SK-N-SH treated with all-trans-retinoic acid at 6 μM for 48 hours (cell line): ENCODE data around the gene F2RL2.

ENCODE experiments used
- ATAC-seq: fragments of 200-7000 bp; cut with Tn5 transposase; 3 replicates; pipeline ENCODE4 v1.9.1; 2020; ENCODE audit warnings: mild to moderate bottlenecking, moderate library complexity
- ARNTL ChIP-seq: fragments of 450-650 bp; formaldehyde crosslinking; IDR thresholded peaks from 2 replicates; pipeline ENCODE4 v1.5.0; 2020; ENCODE audit warnings: low read depth, mild to moderate bottlenecking, moderate library complexity, borderline replicate concordance
- BACH2 ChIP-seq: fragments of 250-450 bp; sonication (Bioruptor Pico); IDR thresholded peaks from 2 replicates; pipeline ENCODE4 v1.9.0; 2021; ENCODE audit warnings: mild to moderate bottlenecking, borderline replicate concordance
- CREB5 ChIP-seq: fragments of 250-450 bp; sonication (Bioruptor Pico); IDR thresholded peaks from 2 replicates; pipeline ENCODE4 v1.5.1; 2020; ENCODE audit warnings: low read depth, mild to moderate bottlenecking, moderate library complexity
- CSDC2 ChIP-seq: fragments of 250-450 bp; sonication (Bioruptor Pico); IDR thresholded peaks from 2 replicates; pipeline ENCODE4 v1.5.0; 2020; ENCODE audit warnings: mild to moderate bottlenecking, moderate library complexity
- CSRNP3 ChIP-seq: fragments of 250-450 bp; sonication (Bioruptor Pico); IDR thresholded peaks from 2 replicates; pipeline ENCODE4 v1.5.1; 2021; ENCODE audit warnings: mild to moderate bottlenecking, moderate library complexity
- ESRRG ChIP-seq: fragments of 250-450 bp; sonication (Bioruptor Pico); IDR thresholded peaks from 2 replicates; pipeline ENCODE4 v1.6.1; 2021; ENCODE audit warnings: mild to moderate bottlenecking
- GLIS3 ChIP-seq: fragments of 250-450 bp; sonication (Bioruptor Pico); IDR thresholded peaks from 2 replicates; pipeline ENCODE4 v1.5.0; 2020; ENCODE audit warnings: mild to moderate bottlenecking, moderate library complexity
- ISL1 ChIP-seq: fragments of 250-450 bp; sonication (Bioruptor Pico); IDR thresholded peaks from 2 replicates; pipeline ENCODE4 v2.1.2; 2022; ENCODE audit warnings: mild to moderate bottlenecking, moderate library complexity
- OSR1 ChIP-seq: fragments of 250-450 bp; sonication (Bioruptor Pico); IDR thresholded peaks from 2 replicates; pipeline ENCODE4 v1.8.0; 2022; ENCODE audit warnings: moderate library complexity, mild to moderate bottlenecking, inconsistent platforms
- POU6F1 ChIP-seq: fragments of 250-450 bp; sonication (Bioruptor Pico); IDR thresholded peaks from 2 replicates; pipeline ENCODE4 v1.8.0; 2021; ENCODE audit warnings: low read depth, mild to moderate bottlenecking, moderate library complexity, borderline replicate concordance
- PPARA ChIP-seq: fragments of 250-450 bp; sonication (Bioruptor Pico); IDR thresholded peaks from 2 replicates; pipeline ENCODE4 v1.5.0; 2020; ENCODE audit warnings: mild to moderate bottlenecking, borderline replicate concordance
- SNAI2 ChIP-seq: fragments of 250-450 bp; sonication (Bioruptor Pico); IDR thresholded peaks from 2 replicates; pipeline ENCODE4 v1.5.0; 2020; ENCODE audit warnings: mild to moderate bottlenecking, moderate library complexity
- TCF4 ChIP-seq: fragments of 250-450 bp; sonication (Bioruptor Pico); IDR thresholded peaks from 2 replicates; pipeline ENCODE4 v1.8.0; 2021; ENCODE audit warnings: mild to moderate bottlenecking, moderate library complexity, borderline replicate concordance
- TOX ChIP-seq: fragments of 250-450 bp; sonication (Bioruptor Pico); IDR thresholded peaks from 2 replicates; pipeline ENCODE4 v1.8.0; 2021; ENCODE audit warnings: mild to moderate bottlenecking, moderate library complexity, borderline replicate concordance
- TSHZ2 ChIP-seq: fragments of 250-450 bp; sonication (Bioruptor Pico); IDR thresholded peaks from 2 replicates; pipeline ENCODE4 v1.5.0; 2020; ENCODE audit warnings: mild to moderate bottlenecking, moderate library complexity
- ZC3H10 ChIP-seq: fragments of 250-450 bp; sonication (Bioruptor Pico); IDR thresholded peaks from 2 replicates; pipeline ENCODE4 v1.5.1; 2021; ENCODE audit warnings: mild to moderate bottlenecking, moderate library complexity
- ZFP3 ChIP-seq: fragments of 250-450 bp; sonication (Bioruptor Pico); IDR thresholded peaks from 2 replicates; pipeline ENCODE4 v1.5.0; 2020; ENCODE audit warnings: mild to moderate bottlenecking, moderate library complexity
- ZNF565 ChIP-seq: fragments of 450-650 bp; formaldehyde crosslinking; conservative IDR thresholded peaks from 2 replicates; pipeline ENCODE4 v1.5.0; 2020; ENCODE audit warnings: low read depth, mild to moderate bottlenecking, moderate library complexity
- ZNF70 ChIP-seq: fragments of 450-650 bp; formaldehyde crosslinking; IDR thresholded peaks from 2 replicates; pipeline ENCODE4 v1.5.0; 2020; ENCODE audit warnings: mild to moderate bottlenecking, moderate library complexity
- ZNF8 ChIP-seq: fragments of 450-650 bp; formaldehyde crosslinking; IDR thresholded peaks from 2 replicates; pipeline ENCODE4 v1.5.0; 2020; ENCODE audit warnings: mild to moderate bottlenecking, moderate library complexity
- TF ChIP-seq, protein P1 (sequence below): fragments of 250-450 bp; sonication (Bioruptor Pico); IDR thresholded peaks from 2 replicates; pipeline ENCODE4 v1.8.0; 2020; ENCODE audit warnings: mild to moderate bottlenecking, moderate library complexity, borderline replicate concordance

Gene F2RL2, protein sequence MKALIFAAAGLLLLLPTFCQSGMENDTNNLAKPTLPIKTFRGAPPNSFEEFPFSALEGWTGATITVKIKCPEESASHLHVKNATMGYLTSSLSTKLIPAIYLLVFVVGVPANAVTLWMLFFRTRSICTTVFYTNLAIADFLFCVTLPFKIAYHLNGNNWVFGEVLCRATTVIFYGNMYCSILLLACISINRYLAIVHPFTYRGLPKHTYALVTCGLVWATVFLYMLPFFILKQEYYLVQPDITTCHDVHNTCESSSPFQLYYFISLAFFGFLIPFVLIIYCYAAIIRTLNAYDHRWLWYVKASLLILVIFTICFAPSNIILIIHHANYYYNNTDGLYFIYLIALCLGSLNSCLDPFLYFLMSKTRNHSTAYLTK

DNA sequence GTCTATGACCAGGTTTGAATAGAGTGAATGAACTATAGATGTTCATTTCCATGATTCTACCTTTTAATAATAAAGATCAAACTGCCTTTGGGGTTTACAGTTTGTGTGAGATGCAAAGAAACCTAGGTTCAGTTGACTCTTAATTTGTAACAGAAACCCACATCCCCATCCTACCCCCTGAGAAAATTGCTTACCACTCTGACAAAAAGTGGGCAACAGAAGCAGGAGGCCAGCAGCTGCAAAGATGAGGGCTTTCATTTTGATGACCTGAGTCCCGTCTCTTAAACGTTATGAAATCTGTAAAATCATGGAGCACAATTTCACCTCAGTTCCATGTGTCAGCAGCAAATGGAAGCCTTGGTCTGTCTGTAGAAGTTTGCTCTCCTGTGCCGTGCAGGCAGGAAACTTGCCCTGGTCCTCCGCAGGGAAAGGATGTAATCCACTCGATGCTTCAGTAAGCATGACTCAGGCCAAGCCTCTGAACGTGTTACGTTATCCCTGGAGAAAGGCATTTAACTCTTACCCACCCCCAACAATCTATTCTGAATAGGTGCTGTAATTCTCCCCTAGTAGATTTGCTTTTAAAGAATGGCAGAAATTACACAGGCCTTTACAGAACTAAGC is at the start of gene F2RL2:
TSS of gene F2RL2 (minus strand) at position 431 of the 624 bp plus-strand sequence. CDS start at position 258, 173 bp downstream.
- no peak for TF ChIP-seq POU6F1
- peak; percentile 95 for ATAC-seq

DNA sequence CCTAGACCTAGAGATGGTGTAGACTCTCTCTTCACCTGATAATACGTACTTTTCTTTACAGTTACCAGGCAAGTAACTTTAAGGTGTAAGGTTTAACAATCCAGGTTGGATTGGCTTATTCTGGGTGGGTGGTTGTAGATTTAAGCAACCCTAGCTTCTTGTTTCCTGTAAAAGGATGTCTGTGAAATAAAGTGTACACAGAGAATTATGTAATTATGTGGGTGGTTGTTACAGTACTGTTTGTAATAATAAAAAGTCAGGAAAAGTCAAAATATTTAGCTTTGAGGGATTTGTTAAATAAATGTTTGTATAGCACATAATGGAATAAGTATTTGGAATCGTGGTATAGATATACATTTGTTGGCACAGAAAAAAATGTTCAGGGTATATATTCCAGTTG is 49.0 kb upstream of the F2RL2 start:
- TF ChIP-seq SNAI2 (CRISPR knock-in tag): no peak
- TF ChIP-seq ESRRG: no peak
- no peak for TF ChIP-seq ZFP3 (CRISPR knock-in tag)
- no peak for TF ChIP-seq TSHZ2 (CRISPR knock-in tag)
- TF ChIP-seq TCF4 (CRISPR knock-in tag): no peak
- no peak for TF ChIP-seq ZNF565
- TF ChIP-seq ZNF70 (CRISPR knock-in tag): no peak
- no peak for TF ChIP-seq ARNTL (CRISPR knock-in tag)
- no peak for TF ChIP-seq CREB5 (CRISPR knock-in tag)
- no peak for TF ChIP-seq CSDC2
- TF ChIP-seq CSRNP3 (CRISPR knock-in tag): no peak
- TF ChIP-seq POU6F1: no peak
- TF ChIP-seq ISL1 (CRISPR knock-in tag): no peak
- TF ChIP-seq PPARA: no peak
- TF ChIP-seq GLIS3 (CRISPR knock-in tag): no peak
- TF ChIP-seq ZC3H10 (CRISPR knock-in tag): no peak
- ATAC-seq: no peak

DNA sequence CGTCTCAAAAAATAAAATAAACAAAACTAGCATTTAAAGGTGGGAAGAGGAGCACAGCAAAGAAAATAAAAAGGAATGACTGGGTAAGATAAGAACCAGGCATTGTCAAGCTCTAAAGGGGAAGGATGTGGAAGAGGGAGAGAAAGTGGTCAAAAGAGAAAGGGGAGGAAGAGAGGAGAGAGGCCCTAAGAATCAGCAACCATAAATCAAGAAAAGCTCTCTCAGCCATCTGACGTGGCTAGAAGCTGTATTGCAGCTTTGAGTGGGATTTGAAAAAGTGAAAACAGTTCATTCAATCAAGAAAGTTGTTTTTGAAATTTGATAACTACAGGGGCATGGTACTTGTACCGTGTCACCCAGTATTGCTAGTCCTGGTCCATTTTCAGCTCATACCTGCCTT is 47.3 kb upstream of the F2RL2 start:
- no peak for ATAC-seq
- TF ChIP-seq BACH2: no peak
- no peak for TF ChIP-seq ZNF565
- TF ChIP-seq, protein P1, sequence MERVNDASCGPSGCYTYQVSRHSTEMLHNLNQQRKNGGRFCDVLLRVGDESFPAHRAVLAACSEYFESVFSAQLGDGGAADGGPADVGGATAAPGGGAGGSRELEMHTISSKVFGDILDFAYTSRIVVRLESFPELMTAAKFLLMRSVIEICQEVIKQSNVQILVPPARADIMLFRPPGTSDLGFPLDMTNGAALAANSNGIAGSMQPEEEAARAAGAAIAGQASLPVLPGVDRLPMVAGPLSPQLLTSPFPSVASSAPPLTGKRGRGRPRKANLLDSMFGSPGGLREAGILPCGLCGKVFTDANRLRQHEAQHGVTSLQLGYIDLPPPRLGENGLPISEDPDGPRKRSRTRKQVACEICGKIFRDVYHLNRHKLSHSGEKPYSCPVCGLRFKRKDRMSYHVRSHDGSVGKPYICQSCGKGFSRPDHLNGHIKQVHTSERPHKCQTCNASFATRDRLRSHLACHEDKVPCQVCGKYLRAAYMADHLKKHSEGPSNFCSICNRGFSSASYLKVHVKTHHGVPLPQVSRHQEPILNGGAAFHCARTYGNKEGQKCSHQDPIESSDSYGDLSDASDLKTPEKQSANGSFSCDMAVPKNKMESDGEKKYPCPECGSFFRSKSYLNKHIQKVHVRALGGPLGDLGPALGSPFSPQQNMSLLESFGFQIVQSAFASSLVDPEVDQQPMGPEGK (CRISPR knock-in tag): no peak
- TF ChIP-seq CSRNP3 (CRISPR knock-in tag): no peak
- TF ChIP-seq POU6F1: no peak
- TF ChIP-seq PPARA: no peak
- no peak for TF ChIP-seq ZNF8 (CRISPR knock-in tag)
- no peak for TF ChIP-seq TOX (CRISPR knock-in tag)
- TF ChIP-seq ESRRG: no peak
- TF ChIP-seq ZNF70 (CRISPR knock-in tag): no peak
- TF ChIP-seq OSR1: no peak
- TF ChIP-seq SNAI2 (CRISPR knock-in tag): no peak
- no peak for TF ChIP-seq ARNTL (CRISPR knock-in tag)
- no peak for TF ChIP-seq TCF4 (CRISPR knock-in tag)
- no peak for TF ChIP-seq ZFP3 (CRISPR knock-in tag)
